HepG2 (cell line): ENCODE measurements around the gene KIAA0232. TPM values are rescaled to one million over a fixed set of nuclear protein-coding genes. Genes with fewer than 3 reads are reported as not detected.

Source experiments
- BORCS8-MEF2B ChIP-seq: sonication (generic); formaldehyde crosslinking; IDR thresholded peaks from 2 replicates; pipeline ENCODE4 v1.8.0; 2022; ENCODE audit warnings: mild to moderate bottlenecking, missing genetic modification reagents
- CENPX ChIP-seq: sonication (generic); formaldehyde crosslinking; IDR thresholded peaks from 2 replicates; pipeline ENCODE4 v1.9.0; 2021; ENCODE audit warnings: mild to moderate bottlenecking, missing genetic modification reagents, moderate library complexity
- DBP ChIP-seq: sonication (generic); formaldehyde crosslinking; IDR thresholded peaks from 2 replicates; pipeline ENCODE4 v1.4.0; 2020; ENCODE audit warnings: missing genetic modification reagents; ENCODE audit errors: not compliant biosample characterization
- GATA4 ChIP-seq: sonication (generic); IDR thresholded peaks from 2 replicates; pipeline ENCODE4 v1.6.1; 2016; ENCODE audit warnings: antibody characterized with exemption, low read depth, borderline replicate concordance
- GATAD2A ChIP-seq: IDR thresholded peaks from 2 replicates; pipeline ENCODE4 v1.6.1; 2016
- GZF1 ChIP-seq: sonication (generic); formaldehyde crosslinking; IDR thresholded peaks from 2 replicates; pipeline ENCODE4 v1.5.1; 2020; ENCODE audit warnings: mild to moderate bottlenecking, missing genetic modification reagents
- HES4 ChIP-seq: sonication (generic); formaldehyde crosslinking; IDR thresholded peaks from 2 replicates; pipeline ENCODE4 v1.9.0; 2021; ENCODE audit warnings: mild to moderate bottlenecking, missing genetic modification reagents, borderline replicate concordance
- JUND ChIP-seq: sonication (generic); formaldehyde crosslinking; IDR thresholded peaks from 2 replicates; pipeline ENCODE4 v1.8.0; 2022; ENCODE audit warnings: mild to moderate bottlenecking, missing genetic modification reagents
- PAXIP1 ChIP-seq: sonication (generic); formaldehyde crosslinking; conservative IDR thresholded peaks from 2 replicates; pipeline ENCODE4 v1.4.0; 2020; ENCODE audit warnings: mild to moderate bottlenecking, missing genetic modification reagents, moderate library complexity
- PHB2 ChIP-seq: fragments of 450-650 bp; IDR thresholded peaks from 2 replicates; pipeline ENCODE4 v1.6.1; 2018; ENCODE audit not compliant: partially characterized antibody
- SP140L ChIP-seq: sonication (generic); formaldehyde crosslinking; IDR thresholded peaks from 2 replicates; pipeline ENCODE4 v1.4.0; 2020; ENCODE audit warnings: missing genetic modification reagents, borderline replicate concordance
- TAF15 ChIP-seq: fragments of 200-400 bp; formaldehyde crosslinking; IDR thresholded peaks from one replicate; pipeline ENCODE4 v1.6.1; 2018; ENCODE audit warnings: mild to moderate bottlenecking, low read depth, low read length; ENCODE audit not compliant: poor library complexity, severe bottlenecking
- ZBTB7A ChIP-seq: sonication (generic); formaldehyde crosslinking; IDR thresholded peaks from 2 replicates; pipeline ENCODE4 v1.8.0; 2022; ENCODE audit warnings: mild to moderate bottlenecking, missing genetic modification reagents
- ZHX1 ChIP-seq: sonication (generic); formaldehyde crosslinking; IDR thresholded peaks from 2 replicates; pipeline ENCODE4 v1.8.1; 2022; ENCODE audit warnings: low read depth, mild to moderate bottlenecking, missing genetic modification reagents
- ZNF558 ChIP-seq: sonication (generic); formaldehyde crosslinking; IDR thresholded peaks from 2 replicates; pipeline ENCODE4 v1.9.0; 2022; ENCODE audit warnings: mild to moderate bottlenecking, missing genetic modification reagents, borderline replicate concordance
- ZNF709 ChIP-seq: sonication (generic); formaldehyde crosslinking; IDR thresholded peaks from 2 replicates; pipeline ENCODE4 v1.5.0; 2020; ENCODE audit warnings: mild to moderate bottlenecking, missing genetic modification reagents
- ZNF710 ChIP-seq: sonication (generic); formaldehyde crosslinking; IDR thresholded peaks from 2 replicates; pipeline ENCODE4 v1.5.0; 2020; ENCODE audit warnings: mild to moderate bottlenecking, missing genetic modification reagents, borderline replicate concordance
- polyA plus RNA-seq, 8 experiments: library from polyadenylated mRNA; depleted of rRNA in 3 of 8; stranded (reverse) in 7 of 8; unstranded in 1 of 8; fragments of >200 nt; fragmentation: Illumina TruSeq in 4 of 8; extraction: Trizol in 4 of 8; gene quantifications; 2 replicates each; pipeline versions ENCODE4 v1.2.1 to v1.2.3, GENCODE V29; 2011 to 2016; ENCODE audit warnings: low read depth in 4 of 8, missing spikeins in 1 of 8, mixed read lengths in 1 of 8; ENCODE audit not compliant: insufficient read depth in 1 of 8
- total RNA-seq, 5 experiments: library from RNA; depleted of rRNA; stranded (reverse); fragments of >200 nt; fragmentation: Illumina TruSeq; extraction: Trizol; gene quantifications; 2 replicates each; pipeline ENCODE4 v1.2.3, GENCODE V29; 2016; ENCODE audit warnings: low read depth in 1 of 5

The KIAA0232 gene
- total and polyA plus RNA-seq, 2 of the 13 experiments (the other 11 are each of a cell fraction or from before 2014, with no cell fraction given), result 7.8 to 17.1 TPM

- TF ChIP-seq ZHX1 (CRISPR knock-in tag), result no peak
- no peak for TF ChIP-seq PHB2
- peak; percentile 47; the same call in 1 of the 2 replicates for TF ChIP-seq GATA4
- 0 out of 2 replicates have a peak, but pooled peaks have one; percentile 13 for TF ChIP-seq JUND (CRISPR knock-in tag)
- no peak for TF ChIP-seq TAF15
- peak; percentile 73 for TF ChIP-seq PAXIP1 (CRISPR knock-in tag)
- TF ChIP-seq ZNF558 (CRISPR knock-in tag), result no peak
- 0 out of 2 replicates have a peak, but pooled peaks have one; percentile 33 for TF ChIP-seq ZNF710 (CRISPR knock-in tag)
- no peak; the same call in 1 of the 2 replicates for TF ChIP-seq ZNF709 (CRISPR knock-in tag)
- TF ChIP-seq CENPX (CRISPR knock-in tag), result no peak
- TF ChIP-seq DBP (CRISPR knock-in tag), result no peak
- no peak for TF ChIP-seq GZF1 (CRISPR knock-in tag)
- TF ChIP-seq SP140L (CRISPR knock-in tag), result no peak
- peak; percentile 64; the same call in 1 of the 2 replicates for TF ChIP-seq BORCS8-MEF2B (CRISPR knock-in tag)
- peak; percentile 42; the same call in 1 of the 2 replicates for TF ChIP-seq GATAD2A (CRISPR knock-in tag)
- peak; percentile 32; the same call in 1 of the 2 replicates for TF ChIP-seq ZBTB7A (CRISPR knock-in tag)
- TF ChIP-seq HES4 (CRISPR knock-in tag), result no peak
Observed at GRCh38 chr4:6926681-6927478, 144.4 kb downstream of the KIAA0232 start (continued).
